CD4-positive, alpha-beta T cell treated with Interleukin-15 for 1 hour (primary cell): ENCODE results near the gene PRR33.

ENCODE experiments used
- DNase-seq: peaks from one replicate; pipeline ENCODE4 v3.0.0-alpha.2; 2020

The PRR33 gene

DNA sequence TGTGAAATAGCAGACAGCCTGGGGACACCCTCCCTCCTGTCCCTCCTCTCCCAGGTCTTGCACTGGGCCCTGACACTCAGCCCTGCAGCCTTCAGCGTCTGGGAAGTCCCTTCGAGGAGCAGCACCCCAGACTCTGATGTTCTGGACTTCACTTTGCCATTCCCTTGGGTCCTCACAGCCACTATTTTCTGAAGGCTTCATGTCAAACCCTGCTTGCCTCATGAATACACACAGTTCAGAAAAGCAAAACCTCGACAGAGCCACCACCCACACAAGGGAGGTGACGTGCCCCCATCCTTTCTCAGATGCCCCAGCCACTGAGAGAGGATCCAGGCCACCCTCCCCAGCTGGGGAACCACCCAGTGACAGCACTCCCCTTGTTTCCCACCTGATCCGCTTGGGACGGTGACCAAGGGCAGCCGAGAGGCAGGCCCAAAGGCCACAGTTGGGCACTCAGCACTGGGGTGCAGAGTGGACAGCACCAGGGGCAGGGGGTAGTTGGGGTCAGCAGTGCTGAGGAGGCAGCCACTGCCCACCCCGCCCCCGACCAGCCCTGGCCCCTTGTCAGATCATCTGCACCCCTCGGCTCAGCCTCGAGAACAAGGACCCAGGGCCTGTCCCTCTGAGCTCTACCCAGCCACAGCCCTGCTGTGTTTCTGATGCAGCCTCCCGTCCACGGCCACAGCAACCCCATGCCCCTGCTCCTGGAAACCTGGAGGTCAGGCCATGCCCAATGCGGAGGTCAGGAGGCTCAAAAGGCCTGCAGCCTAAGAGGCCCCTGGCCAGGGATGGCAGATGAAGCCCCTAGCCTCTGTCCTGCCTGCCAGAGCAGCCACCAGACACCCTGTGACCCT is 24.7 kb upstream of the PRR33 start:
- no peak for DNase-seq

DNA sequence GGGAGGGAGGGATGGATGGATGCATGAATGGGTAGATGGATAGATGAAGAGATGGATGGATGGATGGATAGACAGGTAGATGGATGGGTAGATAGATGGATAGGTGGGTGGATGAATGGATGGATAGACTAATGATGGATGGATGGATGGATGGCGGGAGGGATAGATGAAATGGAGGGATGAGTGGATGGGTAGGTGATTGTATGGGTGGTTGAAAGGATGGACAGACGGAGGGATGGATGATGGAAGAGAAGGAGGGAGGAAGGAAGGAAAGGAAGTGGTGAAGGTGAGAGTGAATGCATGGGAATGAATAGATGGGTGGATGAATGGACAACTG is 24.1 kb upstream of the PRR33 start:
- peak; percentile 9 for DNase-seq

DNA sequence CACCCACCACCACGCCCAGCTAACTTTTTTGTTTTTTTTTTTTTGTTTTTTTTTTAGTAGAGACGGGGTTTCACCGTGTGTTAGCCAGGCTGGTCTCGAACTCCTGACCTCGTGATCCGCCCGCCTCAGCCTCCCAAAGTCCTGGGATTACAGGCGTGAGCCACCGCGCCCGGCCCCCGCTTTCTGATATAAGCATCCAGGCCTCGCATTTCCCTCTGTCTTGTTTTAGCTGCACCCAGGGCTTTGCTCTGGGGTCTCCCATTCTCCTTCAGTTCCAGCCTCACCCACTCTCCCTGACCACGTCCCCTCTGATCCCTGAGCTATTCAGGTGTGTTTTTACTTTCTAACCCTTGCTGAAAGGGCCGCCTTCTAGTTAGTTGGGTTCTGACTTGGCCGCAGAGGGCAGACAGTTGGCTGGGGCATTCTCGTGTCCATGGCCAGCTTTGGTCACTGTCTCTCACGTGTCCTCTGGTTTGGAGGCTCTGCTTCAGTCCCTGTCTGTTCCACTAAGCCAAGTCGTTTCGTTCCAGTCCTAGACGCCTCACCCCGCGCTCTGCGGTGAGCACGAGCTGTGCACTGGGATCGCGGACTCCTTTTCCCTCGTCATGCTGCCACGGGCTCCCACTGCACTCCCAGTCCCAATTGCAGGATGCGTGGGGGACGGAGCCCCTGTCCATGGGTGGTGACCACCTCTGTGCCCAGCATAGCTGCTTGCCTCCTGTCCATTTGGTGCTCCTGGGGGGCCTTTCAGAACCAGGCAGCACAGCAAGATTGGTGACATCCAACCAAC is 21.8 kb upstream of the PRR33 start:
- no peak for DNase-seq

DNA sequence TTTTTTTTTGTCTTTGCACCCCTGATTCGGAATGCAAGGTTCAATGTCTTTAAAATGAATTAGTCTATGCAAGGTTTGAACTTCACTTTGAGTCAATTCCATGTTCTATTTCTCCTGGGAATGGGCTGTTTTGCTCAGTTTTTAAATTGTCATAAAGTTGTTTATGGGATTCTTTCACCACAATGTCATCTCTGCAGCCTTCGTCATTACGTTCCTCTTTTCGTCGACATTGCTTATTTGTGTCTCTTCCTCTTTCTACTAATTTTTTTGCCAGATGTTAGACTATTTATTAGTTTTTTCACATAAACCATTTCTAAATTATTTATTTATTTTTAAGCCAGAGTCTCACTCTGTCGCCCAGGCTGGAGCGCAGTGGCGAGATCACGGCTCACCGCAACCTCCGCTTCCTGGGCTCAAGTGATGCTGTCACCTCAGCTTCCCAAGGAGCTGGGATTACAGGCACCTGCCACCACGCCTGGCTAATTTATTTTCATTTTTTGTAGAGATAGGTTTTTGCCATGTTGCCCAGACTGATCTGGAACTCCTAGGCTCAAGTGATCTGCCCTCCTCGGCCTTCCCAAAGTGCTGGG is 20.7 kb upstream of the PRR33 start:
- DNase-seq, result no peak

DNA sequence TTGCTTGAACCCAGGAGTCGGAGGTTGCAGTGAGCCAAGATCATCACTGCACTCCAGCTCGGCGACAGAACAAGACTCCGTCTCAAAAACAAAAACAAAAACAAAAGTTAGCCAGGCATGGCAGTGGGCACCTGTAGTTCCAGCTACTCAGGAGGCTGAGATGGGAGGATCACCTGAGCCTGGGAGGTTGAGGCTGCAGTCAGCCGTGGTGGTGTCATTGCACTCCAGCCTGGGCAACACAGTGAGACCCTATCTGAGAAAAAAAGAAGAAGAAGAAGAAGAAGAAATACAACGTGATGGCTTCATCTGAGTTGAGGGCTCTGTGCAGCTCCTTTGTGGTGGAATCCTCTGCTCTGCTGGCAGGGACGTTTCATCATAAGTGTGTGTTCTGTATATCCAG is 17.8 kb upstream of the PRR33 start:
- peak; percentile 6 for DNase-seq

DNA sequence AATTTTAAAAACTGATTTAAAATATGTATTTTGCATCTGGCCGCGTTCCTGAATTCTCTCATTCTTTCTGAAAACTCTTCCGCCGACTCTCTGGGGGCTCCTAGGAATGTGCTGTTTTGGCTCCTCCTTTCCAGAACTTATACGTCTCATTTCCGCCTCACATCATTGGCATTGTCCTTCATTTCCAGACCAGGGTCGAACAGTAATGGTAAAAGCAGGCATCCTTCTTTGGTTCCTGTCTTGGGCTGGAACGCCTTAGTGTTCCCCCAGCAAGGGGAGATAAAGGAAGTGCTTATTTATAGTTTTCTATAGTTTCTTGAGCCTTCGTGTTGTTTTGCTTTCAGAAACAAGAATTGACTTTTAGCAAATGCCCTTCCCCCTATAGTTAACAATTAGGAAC is 16.9 kb upstream of the PRR33 start:
- peak; percentile 3 for DNase-seq

DNA sequence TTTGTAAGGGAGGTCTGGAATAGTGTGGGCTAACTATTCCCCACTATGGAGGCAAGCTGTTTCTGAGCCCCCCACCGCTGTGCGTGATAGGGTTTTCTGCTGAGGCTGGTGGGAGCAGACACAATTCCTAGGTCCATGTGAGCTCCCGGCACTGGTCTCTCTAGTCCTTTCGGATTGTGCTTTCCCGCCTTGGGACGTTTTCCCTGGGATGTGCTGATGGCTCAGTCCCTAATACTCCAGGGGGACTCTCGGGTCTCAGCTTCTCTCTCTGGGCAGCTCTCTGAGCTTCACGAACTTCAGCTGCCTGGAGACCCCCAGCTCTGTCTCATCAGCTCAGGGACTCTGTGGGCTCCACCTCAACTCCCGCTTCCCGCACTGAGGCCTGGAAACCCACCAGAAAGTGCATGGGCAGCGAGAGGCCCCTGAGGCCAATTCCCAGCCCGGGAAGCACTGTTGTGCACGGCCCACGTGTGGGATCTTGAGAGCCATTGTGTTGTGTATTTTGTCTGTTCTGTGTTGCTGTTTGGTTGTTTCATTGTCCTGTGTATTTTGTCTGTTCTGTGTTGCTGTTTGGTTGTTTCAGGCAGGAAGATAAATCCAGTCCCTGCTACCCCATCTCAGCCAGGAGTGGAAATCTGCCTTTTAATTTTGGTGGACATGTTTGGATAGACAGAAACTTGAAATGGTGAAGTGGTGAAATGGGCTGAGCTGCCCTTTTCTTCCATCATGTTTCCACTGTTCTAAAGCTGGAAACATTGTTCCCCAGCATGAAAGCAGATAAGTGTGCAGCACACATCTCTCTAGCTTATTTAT is 15.1 kb upstream of the PRR33 start:
- peak; percentile 6 for DNase-seq

DNA sequence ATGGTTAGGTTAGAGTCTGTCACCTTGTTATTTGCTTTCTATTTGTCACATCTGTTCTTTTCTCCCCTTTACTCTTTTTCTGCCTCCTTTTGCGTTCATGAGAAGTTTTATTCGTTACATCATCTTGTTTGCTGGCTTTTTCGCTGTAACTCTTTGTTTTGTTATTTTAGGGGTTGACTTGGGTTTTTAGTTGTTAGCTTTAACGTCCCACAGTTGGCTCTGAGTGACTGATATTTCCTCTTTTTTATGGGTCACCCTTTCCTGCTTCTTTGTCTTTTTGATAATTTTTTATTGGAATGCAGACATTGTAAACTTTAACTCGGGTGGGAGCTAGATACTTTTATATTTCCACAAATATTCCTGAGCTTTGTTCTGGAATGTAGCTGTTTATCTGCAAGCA is 14.5 kb upstream of the PRR33 start:
- DNase-seq, result no peak

DNA sequence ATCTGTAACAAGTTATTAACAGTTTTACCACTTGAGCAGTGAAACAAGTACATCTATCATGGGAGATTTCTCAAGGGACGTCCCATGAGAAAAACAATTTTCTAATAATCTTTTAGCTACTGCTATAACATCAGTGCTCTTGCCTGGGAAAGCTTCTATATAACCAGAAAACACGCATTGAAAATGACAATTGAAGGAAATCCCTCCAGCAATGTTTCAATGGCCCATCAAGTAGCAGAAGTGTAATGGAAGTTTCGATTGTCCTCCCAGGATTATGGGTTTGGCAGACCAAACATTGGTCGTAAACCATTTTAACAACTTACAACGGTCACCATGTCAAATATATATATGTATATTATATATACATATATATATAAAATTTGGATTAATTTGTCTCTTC is 8.0 kb upstream of the PRR33 start:
- no peak for DNase-seq

DNA sequence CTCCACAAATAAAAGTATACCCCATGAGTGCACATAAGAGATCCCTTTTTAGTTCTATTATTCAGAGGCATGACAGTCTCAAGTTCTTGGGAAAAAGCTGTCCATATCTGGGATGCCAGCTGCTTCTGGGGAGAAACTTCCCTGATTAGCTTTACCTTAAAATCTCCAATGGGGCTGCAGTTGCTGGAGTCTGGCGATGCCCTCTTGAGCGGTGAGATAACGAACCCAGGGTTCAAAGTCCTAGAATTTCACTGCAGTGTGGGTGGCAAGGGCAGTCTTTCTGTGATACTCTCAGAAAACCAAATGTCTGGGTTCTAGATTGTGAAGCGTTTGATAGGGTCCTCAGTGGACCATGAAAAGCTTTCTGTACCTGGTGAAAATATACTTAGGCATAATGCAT is 7.4 kb upstream of the PRR33 start:
- no peak for DNase-seq

DNA sequence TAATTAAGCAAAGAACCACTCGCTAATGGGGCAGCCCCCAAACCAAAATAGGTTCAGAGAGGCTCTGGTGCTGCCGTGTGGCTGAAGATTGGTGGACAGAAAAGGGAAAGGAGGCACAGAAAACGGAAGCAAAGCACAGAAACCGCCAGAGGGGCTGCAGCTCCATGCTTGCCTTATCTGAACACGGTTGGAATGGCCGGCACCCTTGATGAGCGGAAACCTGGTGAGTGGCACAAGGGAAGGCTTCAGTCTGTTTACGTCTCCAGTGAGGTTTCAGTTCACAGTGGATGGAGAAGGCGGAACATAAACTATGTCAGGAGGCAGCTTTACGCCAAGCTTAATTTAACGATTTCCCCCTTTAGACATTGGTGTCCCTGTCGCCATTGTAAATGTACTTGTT is 5.2 kb upstream of the PRR33 start:
- no peak for DNase-seq

DNA sequence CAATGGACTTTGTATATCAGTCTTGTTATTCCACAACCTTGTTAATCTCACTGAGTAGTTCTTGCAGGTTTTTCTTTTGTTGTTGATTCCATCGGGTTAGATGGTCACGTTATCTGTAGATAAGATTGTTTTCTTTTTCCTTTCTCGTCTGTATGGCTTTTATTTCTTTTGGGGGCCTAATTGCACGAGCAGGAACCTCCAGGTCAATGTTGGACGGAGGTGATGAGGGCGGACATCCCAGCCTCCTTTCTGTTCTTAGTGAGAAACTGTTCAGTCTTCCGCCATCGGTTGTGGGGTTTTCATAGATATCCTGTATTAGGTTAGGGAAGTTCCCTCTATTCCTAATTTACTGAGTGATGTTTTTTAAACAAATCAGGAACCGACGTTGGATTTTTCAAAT is 4.8 kb upstream of the PRR33 start:
- DNase-seq, result no peak

DNA sequence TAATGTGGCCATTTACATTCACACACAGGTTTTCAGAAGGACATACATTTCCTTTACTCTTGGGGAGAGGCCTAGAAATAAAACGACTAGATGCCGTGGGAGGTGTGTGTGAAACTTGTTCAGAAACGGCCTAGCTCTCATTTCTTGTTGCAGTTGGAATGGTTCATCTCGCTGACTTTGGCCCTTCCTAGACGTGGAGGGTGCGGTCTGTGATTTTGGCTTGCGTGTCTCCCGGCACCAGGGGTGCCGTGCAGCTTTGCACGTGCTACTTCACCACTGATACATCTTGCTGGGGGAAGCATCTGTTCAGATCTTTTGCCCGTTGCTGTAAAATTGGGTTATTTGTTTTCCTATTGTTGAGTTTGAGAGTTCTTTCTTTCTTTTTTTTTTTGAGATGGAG is 3.1 kb upstream of the PRR33 start:
- DNase-seq, result no peak

DNA sequence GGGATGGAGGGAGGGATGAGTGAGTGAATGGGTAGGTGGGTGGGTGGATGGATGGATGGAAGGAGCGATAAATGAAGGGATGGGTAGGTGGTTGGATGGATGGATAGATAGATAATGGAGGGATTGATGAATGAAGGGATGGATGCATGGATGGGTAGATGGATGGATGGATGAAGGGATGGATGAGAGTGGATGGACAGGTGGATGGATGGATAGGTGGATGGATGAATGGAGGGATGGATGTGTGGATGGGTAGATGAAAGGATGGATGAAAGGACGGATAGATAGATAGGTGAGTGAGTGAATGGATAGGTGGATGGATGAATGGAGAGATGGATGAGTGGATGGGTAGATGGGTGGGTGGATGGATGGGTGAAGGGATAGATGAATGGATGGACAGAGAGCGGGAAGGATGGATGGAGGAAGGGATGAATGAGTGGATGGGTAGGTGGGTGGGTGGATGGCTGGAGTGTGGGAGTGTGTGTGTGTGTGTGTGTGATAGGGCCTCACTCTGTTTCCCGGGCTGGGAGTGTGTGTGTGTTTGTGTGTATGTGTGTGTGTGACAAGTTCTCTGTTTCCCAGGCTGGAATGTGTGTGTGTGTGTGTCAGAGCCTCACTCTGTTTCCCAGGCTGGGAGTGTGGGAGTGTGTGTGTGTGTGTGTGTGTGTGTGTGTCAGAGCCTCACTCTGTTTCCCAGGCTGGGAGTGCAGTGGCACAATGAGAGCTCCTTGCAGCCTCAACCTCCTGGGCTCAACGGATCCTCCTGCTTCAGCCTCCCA is 2.1 kb upstream of the PRR33 start:
- no peak for DNase-seq

DNA sequence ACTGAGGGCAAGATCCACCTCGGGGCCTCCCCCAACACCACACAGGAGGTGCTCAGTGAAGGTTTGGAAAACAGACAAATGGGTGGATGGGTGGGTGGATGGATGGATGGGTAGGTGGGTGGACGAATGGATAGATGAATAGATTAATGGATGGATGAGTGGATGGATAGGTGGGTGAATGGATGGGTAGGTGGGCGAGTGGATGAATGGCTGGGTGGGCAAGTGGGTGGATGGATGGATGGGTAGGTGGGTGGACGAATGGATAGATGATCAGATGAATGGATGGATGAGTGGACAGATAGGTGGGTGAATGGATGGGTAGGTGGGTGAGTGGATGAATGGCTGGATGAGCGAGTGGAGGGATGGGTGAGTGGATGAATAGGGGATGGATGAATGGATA is 863 bp upstream of the PRR33 start:
- DNase-seq, result no peak

DNA sequence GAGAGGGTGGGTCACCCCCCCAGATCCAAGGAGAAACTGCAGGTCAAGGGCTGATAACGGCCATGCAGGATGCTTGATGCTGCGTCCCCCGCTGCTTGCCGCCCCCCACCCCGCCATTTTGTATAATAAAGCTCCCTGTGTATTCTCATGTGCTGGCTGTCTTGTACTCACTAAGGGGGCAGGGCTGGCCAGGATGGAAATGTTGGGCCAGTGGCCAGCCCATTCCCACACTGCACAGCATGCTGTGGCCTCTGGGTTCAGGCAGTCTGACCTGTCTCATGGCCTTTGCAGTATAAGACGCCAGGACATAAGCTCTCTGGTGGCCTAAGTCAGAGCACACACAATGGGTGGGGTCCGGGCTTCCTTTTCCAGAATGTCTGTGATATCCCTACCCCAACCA is 421 bp upstream of the PRR33 start:
- no peak for DNase-seq

DNA sequence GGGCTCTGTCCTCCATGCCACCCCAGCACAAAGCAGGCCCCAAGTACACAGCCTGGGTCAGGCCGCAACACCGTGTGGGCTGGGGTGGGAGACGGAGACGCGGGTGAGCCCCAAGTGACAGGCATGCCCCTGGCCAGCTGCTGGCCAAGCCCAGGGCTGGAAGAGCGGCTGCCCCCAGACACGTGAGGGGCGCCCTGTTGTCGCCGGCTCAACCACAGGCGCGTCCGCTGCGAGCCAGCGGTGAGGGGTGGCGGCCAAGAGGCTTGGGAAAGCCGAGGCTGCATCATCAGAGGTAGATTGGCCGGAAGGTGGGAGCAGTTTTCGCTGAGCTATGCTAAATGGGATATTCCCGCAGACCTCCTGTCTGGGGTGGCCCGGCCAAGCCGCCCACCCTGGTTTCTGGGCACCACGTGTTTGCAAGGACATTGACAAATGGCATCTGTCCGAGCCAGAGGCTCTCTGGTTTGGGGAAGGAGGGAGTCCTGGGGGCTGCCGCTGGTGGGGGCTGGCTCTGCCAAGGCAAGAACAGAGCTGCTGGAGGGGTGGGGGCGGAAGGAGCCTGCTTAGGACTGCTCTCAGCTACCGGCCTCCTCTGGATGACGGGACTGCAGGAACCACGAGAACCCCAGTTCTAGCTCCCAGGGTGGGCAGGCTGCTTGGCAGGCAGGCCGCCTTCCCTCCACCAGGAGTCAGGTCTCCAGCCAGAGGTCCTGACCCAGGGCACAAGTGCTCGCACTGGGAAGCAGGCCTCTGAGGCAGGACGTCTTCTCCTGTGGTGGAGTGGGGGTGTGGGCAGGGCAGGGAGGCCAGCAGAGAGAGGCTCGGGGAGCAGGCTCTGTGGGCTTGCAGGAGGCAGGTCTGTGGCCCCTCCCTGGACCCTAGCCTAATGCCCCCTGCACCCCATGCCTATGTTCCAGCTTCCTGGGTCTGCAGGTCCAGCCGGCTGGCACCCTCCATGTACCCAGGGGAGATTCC is 552 bp downstream of the PRR33 start:
- DNase-seq, result no peak

DNA sequence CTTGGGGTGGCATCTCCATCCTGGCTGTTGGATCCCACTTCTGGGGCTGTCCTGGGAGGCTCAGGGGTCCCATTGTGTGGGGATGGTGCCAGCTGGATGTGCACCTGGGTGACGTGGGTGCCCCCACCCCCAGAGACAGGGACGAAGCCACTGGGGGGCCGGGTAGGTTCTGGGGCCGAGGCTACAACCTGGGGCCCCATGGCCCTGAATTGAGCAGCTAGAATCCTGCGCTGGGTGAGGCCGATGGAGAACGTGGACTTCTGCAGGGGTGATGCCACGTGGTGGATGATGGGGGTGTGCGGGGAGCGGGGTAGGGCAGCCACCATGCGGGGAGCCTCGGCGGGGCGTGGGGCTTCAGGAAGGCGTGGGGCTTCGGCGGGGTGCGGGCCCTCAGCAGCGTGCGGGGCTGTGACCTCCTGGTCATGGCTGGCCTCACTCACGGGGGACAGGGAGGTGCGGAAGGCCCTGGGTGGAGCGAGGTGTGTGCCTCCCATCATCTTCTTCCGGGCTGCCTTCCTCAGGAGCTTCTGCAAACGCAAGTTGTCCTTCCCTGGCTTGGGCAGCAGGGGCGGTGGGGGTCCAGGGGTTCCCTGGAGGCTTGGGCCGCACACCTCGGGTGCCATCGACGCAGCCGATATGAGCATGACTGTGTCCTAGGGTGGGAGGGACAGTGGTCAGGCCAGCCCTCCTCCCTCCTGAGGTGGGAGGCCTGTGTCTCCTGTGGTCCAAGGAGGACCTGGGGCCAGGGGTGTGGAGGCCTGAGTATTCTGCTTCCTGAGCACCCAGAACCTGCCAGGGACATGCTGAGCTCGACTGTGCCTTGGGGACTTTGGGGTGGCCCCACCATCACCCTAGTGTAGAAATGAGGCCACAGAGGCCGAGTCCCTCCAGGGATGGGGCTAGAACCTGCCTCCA is 1.5 kb downstream of the PRR33 start:
- DNase-seq, result no peak

DNA sequence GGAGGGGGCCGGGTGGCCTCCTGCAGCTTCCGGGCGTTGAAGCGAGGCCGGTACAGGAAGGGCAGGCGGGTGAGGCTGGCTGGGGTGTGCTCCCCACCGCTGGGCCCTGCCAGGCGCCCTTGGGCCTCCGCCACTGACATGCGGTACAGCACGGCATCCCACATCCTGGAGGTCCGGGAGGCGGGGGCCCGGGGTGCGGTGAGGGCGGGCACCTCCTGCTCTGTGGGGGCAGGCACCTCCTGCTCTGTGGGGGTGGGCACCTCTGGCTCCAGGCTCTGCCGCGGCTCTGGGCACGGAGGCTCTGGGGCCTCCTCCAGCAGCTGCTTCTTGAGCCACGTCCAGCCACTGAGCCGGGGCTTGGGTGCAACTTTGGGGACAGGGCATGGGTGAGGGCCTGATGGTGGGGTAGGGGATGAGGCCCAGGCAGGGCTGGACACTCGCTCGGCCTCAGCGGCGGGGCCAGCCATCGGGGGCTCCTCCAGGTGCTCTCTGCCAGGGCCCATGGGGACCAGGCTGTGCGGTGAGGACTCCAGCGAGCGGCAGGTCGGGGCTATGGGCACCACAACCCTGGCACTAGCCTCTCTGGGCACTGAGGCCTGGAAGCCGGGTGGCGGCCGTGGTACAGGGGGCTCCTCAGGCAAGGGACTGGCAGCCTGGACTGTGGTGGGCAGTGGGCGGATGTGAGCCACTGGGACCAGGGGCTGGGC is 2.3 kb downstream of the PRR33 start:
- peak; percentile 75 for DNase-seq
